SHP77 (cell line): ENCODE measurements around the gene SRGN.

Source experiments
- DNase-seq, 2 experiments: peaks; one replicate each; lab custom pipeline; 2025; lab: John Stamatoyannopoulos, UW

The SRGN gene

DNA sequence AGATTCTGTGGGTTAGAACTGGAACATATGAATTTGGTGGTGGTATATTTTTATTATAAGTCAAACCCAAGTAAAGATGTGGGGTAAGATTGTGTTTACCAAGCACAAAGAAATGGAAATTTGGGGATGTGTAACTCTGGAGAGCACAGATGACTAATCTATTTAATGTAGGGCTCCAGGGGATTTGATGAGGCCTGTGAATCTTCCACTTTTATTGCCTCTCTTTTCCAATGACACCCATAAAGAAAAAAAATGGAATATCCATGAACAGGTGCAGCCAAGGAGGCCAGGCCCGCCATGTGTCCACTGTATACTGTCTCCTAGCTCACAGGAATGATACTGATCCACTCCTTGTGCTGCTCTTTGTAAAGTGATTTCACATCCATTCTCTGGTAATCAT, 2.8 kb downstream of the SRGN start:
- no peak for DNase-seq

DNA sequence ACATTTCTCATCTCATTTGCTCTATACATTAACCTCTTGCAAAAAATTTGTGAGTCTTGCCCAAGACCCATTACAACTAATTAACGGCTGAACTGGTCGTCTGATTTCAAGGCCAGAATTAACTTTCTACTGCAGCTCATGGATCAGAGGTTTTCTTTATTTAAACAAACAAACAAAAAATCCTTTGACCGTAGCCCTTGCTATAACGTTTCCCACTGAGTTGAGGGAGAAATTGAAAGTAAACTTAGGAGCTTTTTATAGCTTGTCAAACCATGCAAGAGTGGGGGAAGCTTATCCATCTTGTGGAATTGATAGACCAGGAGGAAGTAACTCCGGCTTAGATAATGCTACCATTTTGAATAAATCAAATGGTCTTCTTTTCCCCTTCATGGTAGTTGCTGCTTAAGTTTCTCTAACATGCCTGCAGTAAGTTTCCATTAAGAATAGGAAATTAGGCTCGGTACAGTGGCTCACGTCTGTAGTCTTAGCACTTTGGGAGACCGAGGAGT, 3.3 kb downstream of the SRGN start:
- no peak for DNase-seq

DNA sequence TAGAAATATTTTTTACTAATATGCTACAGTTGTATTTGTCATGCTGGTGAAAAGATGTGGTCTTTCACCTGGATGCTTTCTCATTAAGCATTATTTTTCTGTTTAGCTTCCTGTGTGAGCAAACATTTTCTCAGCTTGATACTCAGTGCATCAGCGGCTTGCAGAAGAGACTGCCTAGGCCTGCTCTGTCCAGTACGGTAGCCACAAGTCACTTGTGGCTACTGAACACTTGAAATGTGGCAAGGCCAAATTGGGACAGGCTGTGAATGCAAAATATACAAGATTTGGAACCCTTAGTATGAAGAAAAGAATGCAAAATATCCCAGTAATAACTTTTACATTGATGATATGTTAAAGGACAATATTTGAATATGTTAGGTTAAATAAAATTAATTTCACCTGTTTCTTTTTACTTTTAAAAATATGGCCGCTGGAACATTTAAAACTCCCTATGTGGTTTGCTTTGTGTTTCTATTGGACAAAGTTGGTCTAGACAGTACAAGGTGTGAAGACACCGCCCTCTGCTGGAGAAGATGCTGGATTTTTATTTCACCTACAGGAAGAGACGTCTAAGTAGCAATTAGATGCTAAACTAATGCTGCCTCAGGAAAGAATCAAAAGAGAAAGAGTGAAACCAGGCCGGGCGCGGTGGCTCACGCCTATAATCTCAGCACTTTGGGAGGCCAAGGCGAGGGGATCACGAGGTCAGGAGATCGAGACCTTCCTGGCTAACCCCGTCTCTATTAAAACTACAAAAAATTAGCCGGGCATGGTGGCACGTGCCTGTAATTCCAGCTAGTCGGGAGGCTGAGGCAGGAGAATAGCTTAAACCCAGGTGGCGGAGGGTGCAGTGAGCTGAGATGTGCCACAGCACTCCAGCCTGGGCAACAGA, 5.3 kb downstream of the SRGN start:
- peak; percentile 33 to 45 for DNase-seq

DNA sequence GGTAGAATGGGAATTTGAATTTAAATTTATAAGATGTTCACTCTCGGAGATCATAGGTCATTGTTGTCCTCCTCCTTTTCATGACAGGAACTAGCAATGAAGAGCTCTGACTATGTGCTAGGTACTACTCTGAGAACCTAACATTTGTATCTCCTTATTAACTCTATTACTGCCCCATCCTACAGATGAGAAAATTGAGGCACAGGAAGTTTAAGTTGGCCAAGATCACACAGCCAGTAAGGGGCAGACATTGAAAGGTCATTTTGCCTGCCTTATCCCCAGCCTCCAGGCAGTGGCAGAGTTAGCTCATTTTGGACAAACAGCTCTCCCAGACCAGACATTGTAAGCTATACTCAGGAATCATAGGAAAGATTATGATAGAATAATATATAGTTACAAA, 6.0 kb downstream of the SRGN start:
- no peak for DNase-seq

DNA sequence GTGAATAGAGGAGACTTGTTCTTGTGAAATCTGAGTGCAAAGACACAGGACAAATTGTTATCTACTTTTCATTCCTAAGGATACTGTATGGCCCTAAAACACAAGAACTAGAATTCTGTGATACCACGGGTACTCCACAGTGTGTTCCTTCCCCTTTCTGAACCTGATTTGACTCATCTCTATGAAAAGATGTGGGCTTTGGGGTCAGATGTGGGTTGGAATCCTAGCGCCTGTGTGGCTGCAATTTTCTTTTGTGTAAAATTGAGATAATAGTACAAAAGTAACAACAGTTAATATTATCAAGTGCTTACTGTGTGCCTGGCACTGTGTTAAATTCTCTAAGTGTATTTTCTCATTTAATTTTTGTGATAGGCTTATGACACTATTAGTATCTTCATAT, 8.1 kb downstream of the SRGN start:
- DNase-seq = no peak

DNA sequence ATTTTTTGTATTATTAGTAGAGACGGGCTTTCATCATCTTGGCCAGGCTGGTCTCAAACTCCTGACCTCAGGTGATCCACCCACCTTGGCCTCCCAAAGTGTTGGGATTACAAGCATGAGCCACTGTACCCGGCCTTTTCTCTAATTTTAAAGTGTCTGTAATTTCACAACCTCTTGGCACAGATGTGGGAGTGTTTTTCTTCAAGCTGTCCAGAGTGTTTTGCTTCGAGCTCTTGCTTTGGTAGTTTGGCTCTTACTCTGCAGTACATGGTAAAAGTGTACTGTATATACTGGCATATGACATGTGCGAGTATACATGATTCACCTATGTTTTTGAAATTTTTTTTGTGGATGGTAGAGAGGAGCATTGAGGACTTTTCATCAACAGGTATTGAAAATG, 9.8 kb downstream of the SRGN start:
- no peak for DNase-seq

DNA sequence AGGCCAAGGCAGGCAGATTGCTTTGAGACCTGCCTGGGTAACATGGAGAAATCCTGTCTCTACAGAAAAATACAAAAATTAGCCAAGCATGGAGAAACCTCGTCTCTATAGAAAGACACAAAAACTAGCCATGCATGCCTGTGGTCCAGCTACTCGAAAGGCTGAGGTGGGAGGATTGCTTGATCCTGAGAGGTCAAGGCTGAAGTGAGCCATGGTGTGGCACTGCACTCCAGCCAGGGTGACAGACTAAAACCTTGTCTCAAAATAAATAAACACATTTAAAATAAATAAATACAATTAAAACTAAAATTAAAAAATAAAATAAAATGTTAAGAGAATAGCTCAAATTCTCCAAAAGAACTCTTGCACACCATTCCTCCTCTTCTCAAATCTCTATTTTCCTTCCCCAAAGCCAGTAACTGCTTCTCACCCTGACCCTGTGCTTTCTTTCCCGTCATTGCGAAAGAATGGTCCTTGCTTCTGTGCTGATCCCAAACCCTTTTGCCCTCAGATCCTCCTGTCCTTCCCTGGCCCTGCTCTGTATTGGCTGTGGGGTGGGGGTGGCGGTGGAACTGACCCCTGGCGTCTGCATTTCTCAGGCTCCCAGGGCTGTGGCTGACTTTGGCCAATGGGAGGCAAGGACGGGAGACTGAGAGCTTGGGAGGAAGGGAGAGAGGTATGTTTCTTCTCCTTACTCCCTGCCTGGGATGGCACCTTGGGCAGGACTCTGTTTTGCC, 12.4 kb downstream of the SRGN start:
- no peak for DNase-seq

DNA sequence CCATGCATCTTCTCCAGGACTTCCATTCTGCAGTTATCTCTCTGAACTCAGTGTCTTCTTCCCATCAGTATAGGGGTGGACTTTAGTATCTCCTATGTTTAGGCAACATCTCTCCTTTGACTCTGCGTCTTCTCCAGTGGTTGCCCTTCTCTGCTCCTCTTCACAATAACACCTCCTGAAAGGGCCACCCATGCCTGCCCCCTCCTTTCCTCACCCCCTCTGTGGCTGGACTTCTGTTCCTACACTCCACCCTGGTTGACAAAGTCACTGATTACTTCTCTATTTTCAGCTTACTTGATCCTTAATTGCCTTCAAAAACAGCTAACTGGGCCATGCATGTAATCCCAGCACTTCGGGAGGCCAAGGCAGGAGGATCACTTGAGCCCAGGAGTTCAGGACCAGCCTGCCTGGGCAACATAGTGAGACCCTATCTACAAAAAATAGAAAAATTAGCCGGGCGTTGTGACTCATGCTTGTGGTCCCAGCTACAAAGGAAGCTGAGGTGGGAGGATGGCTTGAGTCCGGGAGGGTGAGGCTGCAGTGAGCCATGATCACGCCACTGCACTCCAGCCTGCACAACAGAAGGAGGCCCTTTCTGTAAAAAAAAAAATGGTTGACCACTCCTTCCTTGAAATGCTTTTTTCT, 13.7 kb downstream of the SRGN start:
- no peak for DNase-seq

DNA sequence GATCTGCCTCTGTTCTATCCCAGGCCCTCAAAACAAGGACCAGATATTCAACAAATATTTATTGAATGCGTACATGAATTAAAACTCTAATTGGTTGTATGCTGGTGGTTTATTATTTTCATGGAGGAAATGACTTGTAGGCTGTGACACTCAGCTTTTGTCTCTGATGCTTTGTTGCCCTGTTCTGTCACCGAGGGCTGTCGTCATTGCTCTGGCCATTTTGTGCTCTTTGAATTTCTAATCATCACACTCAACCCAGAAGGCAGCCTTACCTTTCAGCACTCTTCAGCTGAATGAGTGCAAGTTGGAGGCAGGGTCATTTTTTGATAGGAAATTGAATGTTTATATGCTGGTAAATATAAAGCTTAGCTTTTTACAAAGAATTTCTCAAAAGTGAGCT, 14.5 kb downstream of the SRGN start:
- DNase-seq = no peak

DNA sequence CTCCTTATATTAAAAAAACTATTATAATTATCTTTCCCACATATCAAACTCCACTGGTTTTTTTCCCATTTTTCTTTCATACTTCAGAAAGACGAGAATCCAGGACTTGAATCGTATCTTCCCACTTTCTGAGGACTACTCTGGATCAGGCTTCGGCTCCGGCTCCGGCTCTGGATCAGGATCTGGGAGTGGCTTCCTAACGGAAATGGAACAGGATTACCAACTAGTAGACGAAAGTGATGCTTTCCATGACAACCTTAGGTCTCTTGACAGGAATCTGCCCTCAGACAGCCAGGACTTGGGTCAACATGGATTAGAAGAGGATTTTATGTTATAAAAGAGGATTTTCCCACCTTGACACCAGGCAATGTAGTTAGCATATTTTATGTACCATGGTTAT, 15.9 kb downstream of the SRGN start:
- no peak for DNase-seq

DNA sequence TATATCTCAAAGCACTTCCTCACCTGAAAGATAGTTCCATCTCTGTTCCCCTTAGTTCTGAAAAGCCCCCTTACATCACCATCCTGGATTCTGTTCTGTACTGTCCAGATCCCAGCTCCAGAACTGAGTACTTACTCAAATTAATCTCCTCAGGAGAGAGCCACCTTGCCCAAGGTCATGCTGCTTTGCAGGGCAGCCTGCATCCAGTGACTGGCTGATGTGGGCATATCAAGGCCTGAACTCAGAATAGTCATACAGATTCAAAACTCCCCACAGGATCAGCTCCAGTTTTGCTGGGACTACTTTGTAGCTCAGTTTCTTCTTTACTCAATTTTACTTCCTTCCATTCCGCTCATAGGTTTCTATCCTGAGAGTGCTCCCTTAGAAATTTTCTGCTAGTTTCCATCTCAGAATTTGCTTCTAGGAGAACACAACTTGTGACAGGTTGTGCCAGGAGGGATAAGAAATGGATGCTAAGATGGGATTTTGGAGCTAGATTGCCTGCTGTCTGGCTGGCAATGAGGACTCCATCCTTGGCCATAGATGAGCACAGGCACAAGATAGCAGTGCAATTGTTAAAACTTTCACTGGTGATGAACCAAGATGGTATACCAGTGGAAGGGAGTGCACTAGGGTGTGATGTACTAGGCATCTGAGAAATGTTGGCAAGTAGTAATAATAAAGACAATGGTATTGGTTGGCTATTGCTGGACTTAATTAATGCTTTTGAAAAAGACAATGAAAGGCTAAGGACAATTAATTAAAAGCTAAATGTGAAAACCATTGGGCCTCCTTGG, 17.3 kb downstream of the SRGN start:
- DNase-seq = no peak

DNA sequence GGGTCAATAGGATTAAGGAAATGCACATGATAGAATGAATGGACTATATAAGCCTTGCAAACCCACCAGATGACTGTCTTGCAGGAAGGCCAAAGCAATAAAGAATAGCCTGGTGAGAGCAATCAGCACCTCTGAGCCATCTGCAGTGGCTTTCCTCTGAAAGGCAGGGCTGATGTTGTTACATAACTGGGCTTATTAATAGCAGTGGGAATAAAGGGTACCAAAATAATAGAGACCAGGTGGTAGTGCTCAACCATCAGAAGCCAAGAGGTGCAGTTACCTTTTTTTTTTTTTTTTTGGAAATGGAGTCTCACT, 19.2 kb downstream of the SRGN start:
- DNase-seq = no peak

DNA sequence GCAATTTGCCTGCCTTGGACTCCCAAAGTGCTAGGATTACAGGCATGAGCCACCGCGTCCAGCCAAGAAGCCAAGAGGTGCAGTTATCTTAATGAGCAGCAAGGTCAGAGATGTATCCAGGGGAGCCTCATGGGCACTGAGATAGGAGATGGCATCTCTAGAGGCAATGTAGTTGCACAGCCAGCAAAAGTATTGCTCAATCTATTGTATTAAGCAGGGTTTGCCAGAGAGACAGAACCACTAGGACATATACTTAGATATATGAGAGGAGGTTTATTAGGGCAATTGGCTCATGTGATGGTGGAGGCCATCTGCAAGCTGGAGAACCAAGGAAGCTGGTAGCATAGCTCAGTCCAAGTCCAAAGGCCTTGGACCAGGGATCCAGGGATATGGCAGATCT, 19.8 kb downstream of the SRGN start:
- no peak for DNase-seq

DNA sequence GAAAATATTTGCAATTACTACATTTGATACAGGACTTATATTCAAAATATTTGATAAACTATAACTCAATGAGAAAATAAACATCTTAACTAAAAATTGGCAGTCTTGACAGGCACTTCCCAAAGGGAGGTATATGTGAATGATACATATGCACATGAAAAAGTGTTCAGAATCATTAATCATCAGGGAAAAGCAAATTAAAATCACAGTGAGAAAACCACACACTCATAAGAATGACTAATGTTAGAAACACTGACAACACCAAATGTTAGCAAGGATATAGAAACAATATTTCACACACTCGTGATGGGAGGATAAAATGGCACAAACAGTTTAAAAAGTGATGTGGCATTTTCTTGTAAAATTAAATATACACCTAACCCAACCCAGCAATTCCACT, 32.0 kb downstream of the SRGN start:
- DNase-seq = no peak

DNA sequence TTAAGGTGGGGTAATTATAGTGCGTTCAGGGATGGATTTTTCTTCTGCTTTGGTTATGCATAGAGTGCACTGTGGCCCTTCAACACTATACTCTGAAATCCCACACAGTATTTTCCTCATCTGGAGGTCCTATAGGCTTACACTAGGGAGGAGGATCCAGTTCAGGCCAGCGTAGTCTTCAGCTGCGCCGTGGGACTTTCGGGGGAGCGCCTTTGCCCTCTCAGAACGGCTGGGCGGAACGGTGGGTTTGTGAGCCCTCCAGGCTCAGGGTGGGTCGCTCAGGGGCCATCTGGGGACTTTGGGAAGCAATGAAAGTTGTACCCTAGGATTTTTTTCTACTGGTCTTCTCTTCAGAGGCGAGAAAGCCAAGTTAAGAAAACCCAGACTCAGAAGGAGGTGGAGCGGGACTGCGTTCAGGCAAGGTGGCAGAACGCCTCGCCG, 35.4 kb downstream of the SRGN start:
- peak in 1 of 2 experiments; percentile 17 for DNase-seq

DNA sequence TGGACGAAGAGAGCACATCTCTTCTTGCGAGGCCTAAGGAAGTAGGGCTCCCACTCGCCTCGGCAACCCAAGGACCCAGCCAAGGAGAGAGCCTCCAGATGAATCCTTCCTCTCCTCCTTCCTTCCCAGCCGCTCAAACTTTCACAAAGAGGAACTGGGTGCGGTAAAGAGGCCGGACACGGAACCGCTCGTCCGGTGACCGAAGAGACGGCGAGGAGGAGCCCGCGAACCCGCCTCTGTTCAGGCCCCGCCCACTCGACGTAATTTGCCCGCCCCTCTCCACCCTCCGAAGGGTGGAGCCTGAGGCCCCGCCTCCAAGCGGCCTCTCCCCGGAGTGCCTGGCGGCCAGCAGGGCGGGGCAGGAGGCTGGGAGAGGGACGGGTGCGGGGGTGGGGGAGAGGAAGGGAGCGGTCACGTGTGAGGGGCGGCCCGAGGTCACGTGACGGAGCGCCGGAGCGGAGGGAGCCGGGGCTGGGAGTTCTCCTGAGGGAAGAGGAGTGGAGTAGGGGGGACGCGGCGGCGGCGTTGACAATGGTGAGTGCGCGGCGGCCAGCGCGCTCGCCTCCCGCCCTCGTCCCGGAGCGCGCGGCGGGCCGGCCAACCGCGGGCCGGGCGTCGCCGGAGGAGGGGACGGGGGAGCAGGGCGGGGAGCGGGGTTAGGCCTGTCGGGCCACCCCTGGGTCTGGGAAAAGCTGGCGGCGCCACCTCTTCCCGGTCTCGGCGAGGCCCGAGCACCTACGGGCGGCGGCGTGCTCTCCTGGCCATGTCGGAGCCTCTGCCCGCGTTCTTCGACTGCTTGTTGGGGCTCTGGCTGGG, 36.1 kb downstream of the SRGN start, which contains the start of gene VPS26A:
TSS of gene VPS26A (plus strand) at position 432 of the 816 bp plus-strand sequence. CDS start at position 532, 100 bp downstream.
- peak; percentile 76 to 85 for DNase-seq

DNA sequence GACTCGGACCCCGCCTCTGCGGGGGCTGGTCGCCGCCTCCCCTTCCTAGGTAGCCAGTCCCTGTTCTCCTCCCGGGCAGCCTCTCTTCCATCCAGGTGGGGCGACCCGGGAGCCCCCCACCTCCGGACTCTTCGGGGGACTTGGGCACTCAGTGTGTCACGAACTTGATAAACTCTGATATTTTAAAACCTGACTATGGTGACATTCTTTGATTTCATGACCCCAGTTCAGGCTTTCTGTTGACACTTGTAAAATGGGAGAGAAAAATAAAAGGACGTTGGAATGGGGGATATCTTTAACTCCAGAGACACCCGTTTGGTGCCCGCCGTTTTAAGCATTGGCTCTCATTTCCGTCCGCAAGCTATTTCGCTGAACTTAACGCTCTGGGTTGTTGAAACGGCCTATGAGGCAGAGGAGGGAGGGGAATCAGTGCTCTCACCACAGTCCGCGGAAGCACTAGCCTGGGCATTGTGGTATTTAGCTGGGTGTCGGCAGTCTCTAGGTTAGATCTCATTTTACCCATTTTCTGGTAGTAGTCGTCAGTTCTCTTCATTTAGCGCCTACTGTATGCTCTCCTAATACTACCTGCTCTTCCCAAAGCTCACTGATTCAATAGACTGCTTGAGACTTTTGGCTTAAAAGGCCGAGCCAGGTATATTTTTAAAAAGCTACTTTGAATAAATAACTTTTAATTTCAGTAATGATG, 36.8 kb downstream of the SRGN start:
- DNase-seq = peak in 1 of 2 experiments; percentile 2

DNA sequence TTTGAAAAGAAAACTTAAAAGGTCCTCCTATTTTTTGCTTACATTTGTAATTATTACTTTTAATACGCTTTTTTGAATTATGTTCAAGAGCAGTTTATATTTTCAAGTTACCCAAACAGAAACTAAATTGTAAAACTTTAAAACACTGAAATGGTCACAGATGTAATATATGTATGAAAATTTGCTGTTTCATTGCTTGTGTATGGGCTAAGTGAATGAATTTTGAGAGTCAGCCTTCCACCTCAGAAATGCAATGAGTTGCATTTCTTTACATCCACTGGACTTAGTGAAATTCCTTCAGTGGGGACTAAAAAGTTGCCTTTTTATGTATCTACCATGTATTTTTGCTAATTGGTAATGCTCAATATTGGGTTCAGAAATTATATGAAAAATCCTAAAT, 37.7 kb downstream of the SRGN start:
- DNase-seq = no peak

DNA sequence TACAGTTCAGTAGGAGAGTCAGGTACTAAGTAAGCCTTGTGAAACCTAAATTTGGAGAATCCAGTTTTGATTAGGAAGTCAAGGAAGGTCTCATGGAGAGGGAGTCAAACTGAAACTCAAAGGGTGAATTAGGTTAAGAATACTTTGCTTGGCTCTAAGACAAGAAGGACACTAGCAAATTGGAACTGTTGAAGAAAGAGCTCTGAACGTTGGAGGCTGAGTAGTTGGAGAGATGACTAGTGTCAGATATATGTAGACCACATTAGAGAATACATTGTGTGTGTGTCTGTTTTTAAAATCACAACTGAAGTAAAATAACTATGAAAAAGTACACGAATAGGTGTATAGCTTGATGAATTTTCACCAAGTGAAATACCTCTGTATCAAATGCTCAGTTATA, 42.3 kb downstream of the SRGN start:
- no peak for DNase-seq

DNA sequence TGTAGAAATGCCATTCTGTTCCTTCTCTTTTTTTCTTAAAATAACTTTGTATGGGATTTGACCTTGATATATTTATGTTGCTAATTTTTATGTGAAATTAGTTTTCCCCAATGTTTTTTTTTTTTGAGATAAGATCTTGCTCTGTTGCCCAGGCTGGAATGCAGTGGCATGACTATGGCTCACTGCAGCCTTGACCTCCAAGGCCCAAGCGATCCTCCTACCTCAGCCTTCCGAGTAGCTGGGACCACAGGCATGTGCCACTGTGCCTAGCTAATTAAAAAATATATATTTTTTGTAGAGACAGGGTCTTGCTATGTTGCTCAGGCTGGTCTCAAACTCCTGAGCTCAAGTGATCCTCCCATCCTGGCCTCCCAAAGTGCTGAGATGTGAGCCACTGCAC, 52.1 kb downstream of the SRGN start:
- no peak for DNase-seq
